Stomach (tissue), 4 donors: ENCODE results near the gene DIAPH2.

Experiments
- CTCF ChIP-seq, 7 experiments: fragments of 450-650 bp in 4 of 7; fragments of 200-600 bp in 3 of 7; sonication (generic) in 3 of 7; IDR thresholded peaks; one replicate each; pipeline ENCODE4 v1.5.1; 2016 to 2019; ENCODE audit warnings: antibody characterized with exemption in 7 of 7, control low read depth in 2 of 7, mild to moderate bottlenecking in 1 of 7
- POLR2A ChIP-seq, 4 donors: fragments of 450-650 bp; IDR thresholded peaks; one replicate each; pipeline ENCODE4 v1.6.1; 2016; ENCODE audit warnings: antibody characterized with exemption in 4 of 4, control low read depth in 2 of 4, mild to moderate bottlenecking in 1 of 4, moderate library complexity in 1 of 4
- POLR2AphosphoS5 ChIP-seq, 3 donors: sonication (generic); formaldehyde crosslinking; IDR thresholded peaks; one replicate each; pipeline ENCODE4 v1.6.1; 2016; ENCODE audit warnings: antibody characterized with exemption in 3 of 3

DNA sequence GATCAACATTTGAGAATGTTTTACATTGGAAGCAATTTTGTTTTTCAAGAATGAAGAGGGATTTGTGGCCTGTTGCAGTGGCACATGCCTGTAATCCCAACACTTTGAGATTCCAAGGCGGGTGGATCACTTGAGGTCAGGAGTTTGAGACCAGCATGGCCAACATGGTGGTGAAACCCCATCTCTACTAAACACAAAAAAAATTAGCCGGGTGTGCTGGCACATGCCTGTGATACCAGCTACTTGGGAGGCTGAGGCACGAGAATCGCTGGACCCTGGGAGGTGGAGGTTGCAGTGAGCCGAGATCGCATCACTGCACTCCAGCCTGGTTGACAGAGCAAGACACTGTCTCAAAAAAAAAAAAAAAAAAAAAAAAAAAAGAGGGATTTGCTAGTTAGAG, 326.9 kb downstream of the DIAPH2 start:
- TF ChIP-seq CTCF (IDR thresholded peaks at IDR 0.05) = no peak
- no peak for TF ChIP-seq POLR2A (IDR thresholded peaks at IDR 0.05)
- no peak for TF ChIP-seq POLR2AphosphoS5 (IDR thresholded peaks at IDR 0.05)
